AML-193 (cell line): Measurements from ENCODE around the gene DNAJC24.

Experiments
- DNase-seq, 2 experiments: peaks; one replicate each; lab custom pipeline; 2025; lab: John Stamatoyannopoulos, UW

The DNAJC24 gene

GRCh38 chr11:31415435-31415834 is 45.8 kb downstream of the DNAJC24 start:
- DNase-seq: no peak

- no peak for DNase-seq
Measured at GRCh38 chr11:31417357-31417756, 47.7 kb downstream of the DNAJC24 start.

GRCh38 chr11:31417816-31418215 is 48.2 kb downstream of the DNAJC24 start:
- no peak for DNase-seq

DNA sequence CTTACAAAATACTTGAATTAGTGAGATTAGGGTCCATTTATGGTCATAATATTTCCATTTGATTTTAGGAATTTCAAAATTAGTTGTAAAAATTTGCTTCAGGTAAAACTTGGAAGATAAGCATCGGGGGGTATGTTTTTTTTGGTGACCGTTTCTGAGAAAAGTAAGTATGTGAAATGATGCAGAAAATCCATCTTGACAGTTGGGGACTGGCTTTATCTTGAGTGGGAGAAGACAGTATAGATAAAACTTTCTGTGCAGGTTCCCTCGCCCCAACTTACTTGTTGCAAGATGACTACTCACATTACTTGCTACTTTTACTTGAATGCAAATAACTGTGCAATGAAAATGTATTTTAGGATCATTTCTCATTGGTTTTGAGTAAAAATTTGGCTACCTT is 49.5 kb downstream of the DNAJC24 start:
- DNase-seq: no peak

DNA sequence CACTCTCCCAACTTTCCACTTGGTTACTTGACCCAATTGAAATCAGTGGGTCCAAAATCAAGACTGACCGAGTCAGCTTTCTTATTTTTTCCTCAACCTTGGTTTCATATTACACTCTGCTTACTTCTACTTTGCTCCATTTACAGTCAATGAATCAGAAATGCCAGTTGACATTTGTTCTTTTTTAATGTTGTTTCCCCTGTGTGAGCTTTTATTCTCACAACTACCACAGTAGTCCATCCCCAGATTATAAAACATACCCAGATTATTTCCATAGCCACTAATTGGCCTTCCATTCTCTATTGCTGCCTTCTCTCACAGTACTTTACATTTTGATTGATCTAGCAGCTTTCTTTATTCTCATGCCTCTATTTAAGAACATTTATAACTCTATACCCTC is 50.0 kb downstream of the DNAJC24 start:
- DNase-seq: no peak

GRCh38 chr11:31421820-31422219 is 52.2 kb downstream of the DNAJC24 start:
- no peak for DNase-seq

GRCh38 chr11:31422703-31423102 is 53.0 kb downstream of the DNAJC24 start:
- DNase-seq: no peak

DNA sequence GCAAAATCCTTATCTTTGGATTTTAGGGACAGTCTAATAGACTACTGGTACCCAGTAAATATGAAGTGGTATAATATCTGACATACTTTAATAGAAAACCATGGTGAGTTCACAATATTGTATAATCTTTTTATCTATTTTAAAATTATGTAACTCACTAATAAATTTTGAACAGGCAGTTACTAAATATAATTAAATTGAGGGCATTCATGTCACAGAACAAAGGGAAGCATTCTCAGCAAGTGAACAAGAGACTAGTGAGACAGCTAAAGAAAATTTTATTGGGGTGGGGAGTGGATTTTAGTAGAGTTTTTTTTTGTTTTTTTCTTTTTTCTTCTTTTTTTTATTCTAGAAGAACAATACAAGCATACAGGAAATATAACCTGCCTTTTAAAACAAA is 55.0 kb downstream of the DNAJC24 start:
- no peak for DNase-seq

DNA sequence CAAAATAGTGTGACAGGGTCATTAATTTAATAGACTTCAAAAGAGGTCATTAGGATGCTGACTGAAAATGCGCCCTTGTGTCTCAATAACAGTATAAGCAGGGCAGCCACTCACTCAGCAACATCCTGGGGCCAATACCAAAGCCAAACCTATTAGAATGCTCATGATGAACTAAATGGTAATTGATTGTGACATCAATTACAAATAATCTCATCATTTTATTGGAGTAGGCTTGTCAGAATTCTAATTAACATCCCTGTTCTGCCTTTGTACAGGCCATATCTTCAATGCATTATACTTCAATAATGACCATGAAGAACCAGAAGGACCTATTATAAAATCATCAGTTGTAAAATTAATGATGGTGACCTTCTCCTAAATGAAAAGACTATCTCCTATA is 64.2 kb downstream of the DNAJC24 start:
- DNase-seq: no peak

- no peak for DNase-seq
Measured at GRCh38 chr11:31437742-31438435, 68.2 kb downstream of the DNAJC24 start.

- DNase-seq: no peak
Measured at GRCh38 chr11:31441296-31441695, 71.6 kb downstream of the DNAJC24 start.

- DNase-seq: no peak
Measured at GRCh38 chr11:31442086-31442485, 72.4 kb downstream of the DNAJC24 start.

DNA sequence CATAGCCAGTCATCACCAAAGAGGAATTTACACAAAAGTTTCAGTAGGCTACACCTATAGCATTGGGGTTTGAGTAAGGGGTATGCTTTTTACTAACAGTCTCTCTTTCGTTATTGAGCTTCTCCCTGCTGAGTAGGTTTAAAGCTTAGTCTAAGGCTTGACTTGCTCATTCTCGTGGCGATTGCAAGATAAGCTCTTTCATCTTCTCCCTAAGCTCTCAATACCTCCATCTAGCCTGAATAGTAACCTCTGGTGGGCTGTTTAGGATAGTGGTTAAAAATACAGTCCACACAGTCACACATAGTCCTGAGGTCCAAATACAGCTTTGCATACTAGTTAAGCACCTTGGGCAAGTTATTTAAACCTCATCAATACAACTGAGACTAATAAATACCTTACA is 74.1 kb downstream of the DNAJC24 start:
- DNase-seq: no peak

- no peak for DNase-seq
Measured at GRCh38 chr11:31445621-31446020, 76.0 kb downstream of the DNAJC24 start.

GRCh38 chr11:31449040-31449439 is 79.4 kb downstream of the DNAJC24 start:
- DNase-seq: no peak

DNA sequence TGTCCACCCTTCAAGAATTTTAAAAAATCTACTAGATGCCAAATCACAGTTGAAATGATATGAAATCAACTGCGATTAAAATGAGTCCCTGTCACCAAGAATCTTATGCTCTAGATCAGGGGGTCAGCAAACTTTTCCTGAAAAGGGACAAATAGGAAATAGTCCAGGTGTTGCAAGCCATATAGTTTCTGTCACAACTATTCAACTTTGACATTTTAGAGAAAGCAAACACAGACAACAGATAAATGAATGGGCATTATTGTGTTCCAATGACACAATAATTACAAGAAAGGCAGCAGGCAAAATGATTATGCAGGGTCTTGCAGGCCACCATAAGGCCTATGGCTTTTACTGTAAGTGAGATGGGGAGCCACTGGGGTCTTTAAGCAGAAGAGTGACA is 81.2 kb downstream of the DNAJC24 start:
- no peak for DNase-seq

DNA sequence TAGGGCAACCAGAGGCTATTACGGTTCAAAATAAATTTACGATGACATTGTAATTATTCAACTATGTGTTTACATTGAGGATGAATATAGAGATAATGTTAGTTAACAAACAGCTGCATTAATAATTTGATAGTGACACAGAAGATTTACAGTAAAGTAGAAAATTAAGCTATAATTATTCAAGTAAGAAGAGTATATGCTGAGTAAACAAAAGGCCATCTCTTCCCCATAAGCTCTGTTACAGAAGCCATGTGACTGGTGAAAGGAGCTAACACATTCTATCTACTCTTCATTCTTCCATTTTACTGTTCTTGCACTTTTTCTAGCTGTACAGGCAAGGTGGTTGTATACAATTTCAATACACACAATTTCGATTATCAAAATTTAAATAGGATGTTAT is 85.5 kb downstream of the DNAJC24 start:
- no peak for DNase-seq

GRCh38 chr11:31464436-31464835 is 94.8 kb downstream of the DNAJC24 start:
- no peak for DNase-seq

DNA sequence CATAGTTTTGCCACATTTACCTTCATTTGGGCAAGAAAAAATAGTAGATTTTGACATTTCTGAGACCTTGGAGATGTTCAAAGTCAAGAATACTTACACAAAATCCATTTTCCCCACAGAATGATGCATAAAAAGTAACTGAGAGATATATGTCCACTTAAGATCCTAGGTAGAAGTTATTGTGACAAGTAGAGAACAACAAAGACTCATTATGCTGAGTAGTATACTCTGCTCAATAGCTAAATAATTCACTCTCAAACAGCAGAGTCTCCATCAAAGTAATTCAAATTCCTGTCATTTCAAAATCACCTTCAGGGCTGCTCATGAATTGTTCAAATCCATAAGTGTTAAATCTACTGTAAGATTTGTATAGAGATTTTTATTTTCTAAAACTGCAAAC is 104.4 kb downstream of the DNAJC24 start:
- no peak for DNase-seq

GRCh38 chr11:31477528-31478222 is 108.0 kb downstream of the DNAJC24 start:
- no peak for DNase-seq

- DNase-seq: no peak
Measured at GRCh38 chr11:31478223-31478590, 108.5 kb downstream of the DNAJC24 start.

- no peak for DNase-seq
Measured at GRCh38 chr11:31479066-31479465, 109.4 kb downstream of the DNAJC24 start.

- no peak for DNase-seq
Measured at GRCh38 chr11:31480930-31481329, 111.3 kb downstream of the DNAJC24 start.
